ENCODE results near the gene DOCK3.
"Not testable (repeated sequence)": the region's sequence is repeated elsewhere in the genome, so short reads cannot be mapped to it uniquely, and the experiment has no call there.

Gene DOCK3

GRCh38 chr3:51358981-51359380, 684.3 kb downstream of the DOCK3 start:
- DNase-seq (ENCODE audit: low read depth) = no peak

GRCh38 chr3:51360806-51361205, 686.1 kb downstream of the DOCK3 start:
- DNase-seq (ENCODE audit: low read depth) = no peak

- no peak for DNase-seq (ENCODE audit: low read depth)
Measured at GRCh38 chr3:51361746-51362145, 687.0 kb downstream of the DOCK3 start.

- no peak for DNase-seq (ENCODE audit: low read depth)
Measured at GRCh38 chr3:51362476-51362875, 687.7 kb downstream of the DOCK3 start.

GRCh38 chr3:51368276-51368675, 693.5 kb downstream of the DOCK3 start:
- not testable (repeated sequence) for DNase-seq (ENCODE audit: low read depth)

- DNase-seq (ENCODE audit: low read depth) = peak; percentile 48
Measured at GRCh38 chr3:51371943-51372557, 697.3 kb downstream of the DOCK3 start.

- no peak for DNase-seq (ENCODE audit: low read depth)
Measured at GRCh38 chr3:51373658-51374421, 699.1 kb downstream of the DOCK3 start.

- no peak for DNase-seq (ENCODE audit: low read depth)
Measured at GRCh38 chr3:51374456-51374855, 699.7 kb downstream of the DOCK3 start.

- DNase-seq (ENCODE audit: low read depth) = no peak
Measured at GRCh38 chr3:51375136-51375535, 700.4 kb downstream of the DOCK3 start.

GRCh38 chr3:51375571-51375970, 700.8 kb downstream of the DOCK3 start:
- DNase-seq (ENCODE audit: low read depth) = no peak

- DNase-seq (ENCODE audit: low read depth) = no peak
Measured at GRCh38 chr3:51378065-51378464, 703.3 kb downstream of the DOCK3 start.

- no peak for DNase-seq (ENCODE audit: low read depth)
Measured at GRCh38 chr3:51378726-51379125, 704.0 kb downstream of the DOCK3 start.

GRCh38 chr3:51379301-51379700, 704.6 kb downstream of the DOCK3 start:
- no peak for DNase-seq (ENCODE audit: low read depth)

GRCh38 chr3:51379746-51380455, 705.2 kb downstream of the DOCK3 start:
- DNase-seq (ENCODE audit: low read depth) = no peak

- no peak for DNase-seq (ENCODE audit: low read depth)
Measured at GRCh38 chr3:51380601-51381332, 706.0 kb downstream of the DOCK3 start.

GRCh38 chr3:51381333-51381705, 706.6 kb downstream of the DOCK3 start:
- DNase-seq (ENCODE audit: low read depth) = no peak

GRCh38 chr3:51382076-51382745, 707.5 kb downstream of the DOCK3 start:
- DNase-seq (ENCODE audit: low read depth) = no peak

- no peak for DNase-seq (ENCODE audit: low read depth)
Measured at GRCh38 chr3:51382947-51383578, 708.3 kb downstream of the DOCK3 start.

GRCh38 chr3:51384055-51384725, 709.5 kb downstream of the DOCK3 start:
- DNase-seq (ENCODE audit: low read depth) = no peak

- DNase-seq (ENCODE audit: low read depth) = peak; percentile 96
Measured at GRCh38 chr3:51384726-51385473, 710.2 kb downstream of the DOCK3 start, which contains the start of gene MANF. Gene MANF (plus strand): TSS chr3:51385291. CDS start chr3:51385343, 52 bp downstream.

All from GM04504 (cell line).